HL-60/S4 treated with phorbol 12-myristate 13-acetate at 8.2 ng/mL for 4 days and 3 days (cell line): ENCODE measurements around the gene CAMTA1.

ENCODE experiments used
- in situ Hi-C: fragments of 300-500 bp; cut with MboI; formaldehyde crosslinking; loops from 2 replicates; pipeline ENCODE4 v1.15.0; 2022; ENCODE audit warnings: low sequenced_read_pairs

The CAMTA1 gene

GRCh38 chr1:7608628-7609305 is 823.5 kb downstream of the CAMTA1 start:
- in situ Hi-C loops = no loop called here

GRCh38 chr1:7609311-7609994 is 824.2 kb downstream of the CAMTA1 start:
- in situ Hi-C loops = no loop called here

GRCh38 chr1:7610106-7610731 is 825.0 kb downstream of the CAMTA1 start:
- in situ Hi-C loops = no loop called here

- in situ Hi-C loops = no loop called here
Observed at GRCh38 chr1:7610936-7611335, 825.7 kb downstream of the CAMTA1 start.

- in situ Hi-C loops = no loop called here
Observed at GRCh38 chr1:7611421-7612010, 826.3 kb downstream of the CAMTA1 start.

- in situ Hi-C loops = no loop called here
Observed at GRCh38 chr1:7613106-7613850, 828.0 kb downstream of the CAMTA1 start.

GRCh38 chr1:7613851-7614205 is 828.6 kb downstream of the CAMTA1 start:
- in situ Hi-C loops = no loop called here

GRCh38 chr1:7614576-7615074 is 829.4 kb downstream of the CAMTA1 start:
- in situ Hi-C loops = no loop called here

GRCh38 chr1:7615138-7615537 is 829.9 kb downstream of the CAMTA1 start:
- in situ Hi-C loops = no loop called here

- in situ Hi-C loops = no loop called here
Observed at GRCh38 chr1:7616076-7616832, 831.0 kb downstream of the CAMTA1 start.

GRCh38 chr1:7616953-7617352 is 831.7 kb downstream of the CAMTA1 start:
- in situ Hi-C loops = no loop called here

GRCh38 chr1:7617826-7618225 is 832.6 kb downstream of the CAMTA1 start:
- in situ Hi-C loops = no loop called here

GRCh38 chr1:7620196-7620595 is 834.9 kb downstream of the CAMTA1 start:
- in situ Hi-C loops = no loop called here

GRCh38 chr1:7621334-7622219 is 836.3 kb downstream of the CAMTA1 start:
- in situ Hi-C loops = no loop called here

- in situ Hi-C loops = no loop called here
Observed at GRCh38 chr1:7623842-7624241, 838.6 kb downstream of the CAMTA1 start.

- in situ Hi-C loops = loop anchor here (25.0 kb wide), 1 partner anchor 913 kb away; the partner anchor contains the start of gene DNAJC11
Observed at GRCh38 chr1:7624791-7625355, 839.6 kb downstream of the CAMTA1 start.

GRCh38 chr1:7625401-7625800 is 840.1 kb downstream of the CAMTA1 start:
- in situ Hi-C loops = loop anchor here (25.0 kb wide), 1 partner anchor 913 kb away; the partner anchor contains the start of gene DNAJC11

- in situ Hi-C loops = loop anchor here (25.0 kb wide), 1 partner anchor 916 kb away; the partner anchor contains the start of gene DNAJC11
Observed at GRCh38 chr1:7628273-7628672, 843.0 kb downstream of the CAMTA1 start.

GRCh38 chr1:7629011-7629410 is 843.8 kb downstream of the CAMTA1 start:
- in situ Hi-C loops = loop anchor here (25.0 kb wide), 1 partner anchor 917 kb away; the partner anchor contains the start of gene DNAJC11
